AML-193 (cell line): ENCODE data around the gene SREBF1.

Source experiments
- DNase-seq, 2 experiments: peaks; one replicate each; lab custom pipeline; 2025; lab: John Stamatoyannopoulos, UW

The SREBF1 gene

GRCh38 chr17:17779015-17779611, 57.7 kb downstream of the SREBF1 start:
- DNase-seq, result no peak

DNA sequence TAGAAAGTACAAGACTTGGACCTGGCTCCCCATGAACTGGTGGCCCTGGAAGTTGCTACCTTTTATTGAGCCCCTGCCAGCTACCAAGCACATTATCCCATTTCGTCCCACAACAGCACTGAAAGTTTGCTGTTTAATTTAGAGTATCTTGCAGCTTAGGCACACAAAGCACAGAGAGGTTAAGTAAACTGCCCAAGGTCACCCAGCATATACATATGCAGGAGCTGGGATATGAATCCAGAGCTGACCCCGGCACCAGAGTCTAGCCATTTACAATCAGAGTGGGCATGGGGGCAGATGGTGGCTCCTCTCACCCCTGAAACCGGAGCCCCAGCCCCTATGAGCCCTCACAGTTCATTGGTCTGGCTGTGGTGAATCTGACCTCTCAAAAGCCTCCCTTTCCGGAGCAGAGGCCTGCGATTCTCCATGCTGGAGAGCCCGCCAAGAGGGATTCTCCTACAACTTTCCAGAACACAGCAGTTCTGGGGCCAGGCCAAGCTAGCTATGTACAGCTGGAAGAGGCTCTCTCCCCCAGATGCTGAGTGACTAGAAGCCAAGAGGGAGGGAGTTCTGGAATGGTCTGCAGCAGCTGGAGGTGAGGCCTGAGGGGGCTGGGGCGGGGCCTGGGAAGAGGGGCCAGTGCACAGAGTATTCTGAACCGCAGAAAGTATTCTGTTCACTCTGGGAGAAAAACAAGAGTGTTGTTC, 58.3 kb downstream of the SREBF1 start:
- DNase-seq, result no peak

- DNase-seq, result no peak
These were observed 59.9 kb downstream of the SREBF1 start for GRCh38 chr17:17776889-17777288.

DNA sequence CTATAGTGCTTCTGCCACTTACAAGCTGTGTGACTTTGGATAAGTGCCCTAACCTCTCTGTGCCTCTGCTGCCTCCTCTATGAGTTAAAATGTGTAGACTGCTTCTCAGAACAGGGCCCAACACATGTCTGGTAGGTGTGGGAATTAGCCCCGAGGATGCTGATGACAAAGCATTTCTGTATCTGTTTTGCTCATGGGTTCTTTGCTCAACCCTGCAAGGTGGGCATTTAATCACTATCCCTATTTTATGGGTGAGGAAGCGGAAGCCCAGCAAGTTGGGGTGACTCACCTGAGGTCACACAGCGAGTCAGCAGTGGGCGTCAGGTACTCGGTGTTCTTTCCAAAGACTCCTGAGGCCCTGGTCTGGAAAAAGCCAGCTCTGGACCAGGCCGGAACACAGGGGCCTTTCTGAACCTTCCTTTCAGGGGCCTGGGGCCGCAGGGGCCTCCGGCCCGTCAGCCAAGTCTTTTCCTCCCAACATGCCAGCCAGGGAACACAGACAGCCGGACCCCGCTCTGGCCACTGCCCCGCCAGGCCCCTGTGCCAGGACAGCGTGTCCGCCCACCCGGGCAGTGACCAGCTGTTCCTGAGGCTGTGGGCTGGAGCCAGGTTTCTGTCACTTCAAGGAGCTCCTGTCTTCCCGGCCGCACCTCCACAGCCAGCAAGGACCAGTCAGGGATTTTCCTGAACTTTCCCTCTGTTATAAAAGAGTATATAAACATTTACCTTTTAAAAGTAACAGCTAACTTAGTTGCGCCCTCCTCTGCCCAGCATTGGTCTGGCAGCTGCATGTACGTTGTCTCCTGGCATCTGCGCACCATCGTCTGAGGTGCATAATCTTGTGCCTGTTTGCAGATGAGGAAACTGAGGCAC, 62.5 kb downstream of the SREBF1 start:
- DNase-seq, result no peak

GRCh38 chr17:17772231-17772630, 64.6 kb downstream of the SREBF1 start:
- no peak for DNase-seq

GRCh38 chr17:17771498-17772201, 65.1 kb downstream of the SREBF1 start:
- DNase-seq, result no peak

GRCh38 chr17:17770632-17771044, 66.1 kb downstream of the SREBF1 start:
- DNase-seq, result no peak

GRCh38 chr17:17769869-17770631, 66.7 kb downstream of the SREBF1 start:
- DNase-seq, result no peak

- DNase-seq, result no peak
These were observed 68.2 kb downstream of the SREBF1 start for GRCh38 chr17:17768424-17769088.

- DNase-seq, result no peak
These were observed 68.8 kb downstream of the SREBF1 start for GRCh38 chr17:17767887-17768418.

- no peak for DNase-seq
These were observed 69.5 kb downstream of the SREBF1 start for GRCh38 chr17:17767154-17767869.

DNA sequence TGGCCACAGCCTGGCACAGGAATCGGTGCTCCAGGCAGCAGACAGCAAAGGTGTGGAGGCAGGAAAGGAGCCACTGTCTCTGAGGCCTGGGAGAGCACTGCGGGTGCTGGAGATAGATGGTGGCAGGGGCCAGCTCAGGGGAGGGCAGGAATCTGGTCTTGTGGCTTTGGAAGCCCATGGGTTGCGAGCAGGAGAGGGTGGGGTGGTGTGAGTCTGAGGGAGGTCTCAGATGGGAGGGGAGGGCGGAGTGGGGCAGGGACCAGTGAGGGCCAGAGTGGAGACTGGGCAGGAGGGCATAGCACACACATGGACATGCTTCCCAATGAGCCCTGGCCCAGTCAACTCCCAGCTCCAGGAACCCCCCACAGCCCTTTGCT, 70.1 kb downstream of the SREBF1 start:
- DNase-seq, result no peak

DNA sequence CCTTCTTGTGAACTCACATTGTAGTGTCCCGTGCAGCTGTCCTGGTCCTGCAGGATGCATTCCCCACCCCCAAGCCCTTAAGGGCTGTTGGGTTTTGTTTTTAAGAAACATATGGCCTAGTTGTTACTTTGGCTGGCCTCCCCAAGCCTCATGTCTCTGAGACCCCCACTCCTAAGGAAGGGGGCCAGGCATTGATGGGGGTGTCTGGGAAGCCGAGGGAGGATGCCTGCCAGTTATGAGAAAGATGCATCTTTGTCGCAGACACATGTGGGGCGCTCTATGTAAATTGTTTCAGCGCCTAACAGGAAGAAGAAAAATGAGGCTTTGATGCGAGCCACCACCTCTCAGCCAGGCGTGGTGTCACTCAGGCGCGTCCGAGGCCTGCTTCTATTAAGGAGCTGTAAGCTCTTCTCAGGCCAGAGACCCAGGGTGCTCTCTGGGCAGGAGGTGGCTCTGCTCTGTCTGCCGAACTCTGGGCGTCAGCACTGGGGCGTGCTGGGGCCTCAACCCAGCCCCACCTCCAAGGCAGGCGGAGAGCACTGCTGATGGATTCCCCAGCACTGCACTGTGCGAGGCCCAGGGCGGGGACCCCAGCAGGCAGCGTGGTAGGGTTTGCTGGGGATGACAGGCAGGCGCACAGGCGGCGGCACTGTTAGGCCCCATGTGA, 70.6 kb downstream of the SREBF1 start:
- no peak for DNase-seq

DNA sequence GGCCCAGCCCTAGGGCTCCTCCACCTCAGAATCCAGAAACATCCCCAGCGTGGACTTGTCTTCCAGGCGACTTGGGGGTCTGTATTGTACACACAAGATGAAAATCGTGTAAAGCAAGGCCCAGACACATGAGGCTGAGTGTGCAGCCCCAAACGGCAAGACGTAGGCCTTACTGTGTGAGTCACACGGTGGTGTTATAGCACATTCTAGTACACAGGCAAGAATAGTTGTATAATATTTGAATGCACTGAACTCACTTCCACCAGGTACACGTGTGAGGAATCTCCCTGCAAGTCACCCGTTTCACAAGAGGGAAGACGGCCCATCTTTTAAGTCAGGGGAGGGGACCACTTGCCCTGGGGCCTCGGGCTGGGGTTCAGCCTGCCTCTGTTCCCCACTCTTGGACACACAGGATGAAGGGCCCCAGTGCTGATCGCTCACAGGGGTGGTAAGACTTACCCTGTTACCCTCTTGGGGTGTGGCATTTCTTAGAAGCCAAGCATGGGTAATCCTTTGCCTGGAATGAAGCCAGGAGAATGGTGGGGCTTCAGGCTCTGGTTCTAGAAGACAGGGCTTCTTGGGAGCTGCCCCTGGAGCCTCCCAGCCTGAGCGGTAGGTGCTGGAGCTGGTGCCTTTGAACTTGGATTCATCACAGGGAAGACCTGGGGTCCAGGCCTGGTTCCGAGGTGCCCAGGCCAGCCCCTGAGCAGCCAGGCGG, 71.3 kb downstream of the SREBF1 start:
- DNase-seq, result no peak

GRCh38 chr17:17763734-17764133, 73.1 kb downstream of the SREBF1 start:
- no peak for DNase-seq

DNA sequence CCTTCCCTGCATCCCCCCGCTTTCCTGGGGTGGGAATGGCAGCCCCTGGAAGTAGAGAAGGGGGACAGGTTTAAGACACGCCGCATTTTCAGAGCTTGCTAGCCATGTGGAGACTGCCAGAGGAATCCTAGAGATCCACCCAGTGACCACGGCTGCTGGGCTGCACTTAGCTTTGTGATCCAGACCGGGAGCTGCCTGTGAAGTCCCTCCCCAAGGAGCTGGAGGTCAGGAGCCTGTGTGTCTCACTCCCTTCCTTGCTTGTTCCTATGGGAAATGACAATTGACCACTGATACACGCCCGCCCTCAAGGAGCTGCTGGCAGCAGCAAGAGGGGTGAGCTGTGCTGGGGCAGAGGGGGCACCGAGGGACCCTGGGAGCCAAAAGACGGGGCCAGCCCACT, 73.7 kb downstream of the SREBF1 start:
- DNase-seq, result no peak

DNA sequence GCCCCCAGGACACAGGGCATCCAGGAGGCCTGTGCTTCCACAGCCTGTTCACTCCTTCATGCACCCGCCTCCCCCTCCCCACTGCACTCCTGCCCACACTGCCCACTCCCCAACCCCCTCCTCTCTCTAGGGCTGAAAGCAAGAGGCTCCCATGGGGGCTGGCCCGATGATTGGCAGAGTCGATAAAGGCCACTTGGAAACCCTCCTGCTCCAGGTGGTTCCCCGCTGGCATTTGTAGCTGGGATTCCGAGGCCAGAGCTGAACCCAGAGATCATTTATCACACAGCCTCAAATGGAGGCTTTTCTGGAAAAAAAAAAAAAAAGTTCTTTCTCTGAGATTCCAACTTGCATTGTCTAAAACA, 74.1 kb downstream of the SREBF1 start:
- DNase-seq, result no peak
